HG02763 (cell line): ENCODE measurements around the gene ITGA3.

ENCODE experiments used
- ATAC-seq: cut with Tn5 transposase; IDR thresholded peaks from one replicate; pipeline ENCODE4 v1.9.1; 2021; ENCODE audit warnings: mild to moderate bottlenecking, moderate library complexity; ENCODE audit not compliant: unreplicated experiment

Gene ITGA3

DNA sequence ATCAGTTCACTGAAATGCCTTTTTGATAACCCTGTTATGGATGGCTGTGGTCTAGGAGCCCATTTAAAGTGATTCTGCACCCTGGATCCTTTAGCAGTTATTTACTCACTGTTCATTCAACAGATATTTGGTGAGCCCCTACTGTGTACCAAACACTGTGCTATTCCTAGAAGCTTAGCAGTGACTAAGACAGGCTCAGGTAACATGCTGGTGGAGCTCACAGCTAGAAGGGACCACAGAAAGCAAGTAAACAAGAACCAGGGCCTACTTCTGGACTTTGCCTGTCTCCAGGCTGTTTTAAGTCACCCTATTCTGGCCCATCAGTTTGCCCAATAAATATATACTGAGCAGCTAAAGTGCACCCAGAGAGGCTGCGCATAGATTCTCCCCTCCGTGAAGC lies 11.1 kb downstream of the ITGA3 start:
- ATAC-seq = no peak

DNA sequence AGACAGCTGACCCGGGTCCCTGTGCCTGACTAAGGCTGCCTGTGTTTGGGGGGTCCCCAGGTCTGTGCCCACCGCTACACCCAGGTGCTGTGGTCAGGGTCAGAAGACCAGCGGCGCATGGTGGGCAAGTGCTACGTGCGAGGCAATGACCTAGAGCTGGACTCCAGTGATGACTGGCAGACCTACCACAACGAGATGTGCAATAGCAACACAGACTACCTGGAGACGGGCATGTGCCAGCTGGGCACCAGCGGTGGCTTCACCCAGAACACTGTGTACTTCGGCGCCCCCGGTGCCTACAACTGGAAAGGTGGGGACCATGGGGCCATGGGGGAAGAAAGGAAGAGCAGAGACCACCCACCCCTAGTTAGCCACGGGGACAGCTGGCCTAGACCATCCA lies 12.1 kb downstream of the ITGA3 start:
- ATAC-seq = no peak

DNA sequence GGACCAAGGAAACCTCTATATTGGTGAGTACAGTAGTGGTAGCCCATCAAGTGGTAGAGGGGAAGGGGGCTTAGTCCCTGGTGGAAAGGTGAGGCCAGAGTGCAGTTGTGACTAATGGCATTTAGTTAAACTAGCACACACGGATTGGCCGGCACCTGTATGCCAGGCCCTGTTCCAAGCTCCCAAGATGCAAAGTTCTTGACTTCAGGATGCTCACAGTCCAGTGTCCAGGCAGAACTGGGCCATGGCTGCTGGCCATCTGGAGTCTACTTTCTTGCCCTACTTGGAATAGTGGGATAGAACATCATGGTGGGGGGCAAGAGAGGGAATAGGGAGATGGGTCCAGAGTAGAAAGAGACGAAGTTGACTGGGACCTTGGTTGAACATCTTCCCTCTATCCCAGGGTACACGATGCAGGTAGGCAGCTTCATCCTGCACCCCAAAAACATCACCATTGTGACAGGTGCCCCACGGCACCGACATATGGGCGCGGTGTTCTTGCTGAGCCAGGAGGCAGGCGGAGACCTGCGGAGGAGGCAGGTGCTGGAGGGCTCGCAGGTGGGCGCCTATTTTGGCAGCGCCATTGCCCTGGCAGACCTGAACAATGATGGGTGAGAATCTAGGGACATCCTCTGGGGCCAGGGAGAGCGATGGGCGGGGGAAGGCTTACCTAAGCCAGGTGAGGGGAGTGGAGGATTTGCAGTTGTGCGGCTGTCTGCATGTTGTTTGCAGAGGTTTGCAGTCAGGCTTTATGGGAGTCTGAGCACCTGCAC lies 15.2 kb downstream of the ITGA3 start:
- ATAC-seq = no peak

DNA sequence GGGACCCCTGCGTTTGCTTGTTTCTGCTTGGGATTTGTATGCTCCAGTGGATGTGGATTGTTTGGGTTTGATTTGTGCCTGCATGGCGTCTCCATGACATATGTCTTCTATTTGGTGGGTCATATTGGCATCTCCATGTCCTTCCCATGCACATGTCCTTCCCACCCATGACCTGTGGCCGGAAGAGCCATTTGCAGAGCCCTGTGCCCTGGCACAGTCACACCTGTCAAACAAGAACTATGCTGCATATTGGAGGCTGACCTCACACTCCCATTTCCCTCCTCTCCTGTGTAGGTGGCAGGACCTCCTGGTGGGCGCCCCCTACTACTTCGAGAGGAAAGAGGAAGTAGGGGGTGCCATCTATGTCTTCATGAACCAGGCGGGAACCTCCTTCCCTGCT lies 15.8 kb downstream of the ITGA3 start:
- ATAC-seq = no peak

DNA sequence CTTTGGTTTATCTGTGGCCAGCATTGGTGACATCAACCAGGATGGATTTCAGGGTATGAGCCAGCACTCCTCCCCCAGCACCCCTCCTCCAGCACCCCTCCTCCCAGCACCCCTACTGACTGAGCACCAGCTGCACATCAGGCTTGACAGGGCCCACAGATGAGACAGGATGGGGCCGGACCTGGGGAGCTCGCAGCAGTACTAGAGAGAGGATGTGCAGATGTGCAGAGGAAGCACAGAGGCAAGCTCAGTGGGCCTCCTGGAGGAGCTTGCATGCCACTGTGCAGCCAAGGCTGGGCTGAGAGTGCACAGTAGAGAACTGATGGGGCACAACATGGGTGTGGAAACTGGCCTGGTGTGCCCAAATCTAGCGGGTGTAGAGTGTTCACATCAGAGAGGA lies 16.2 kb downstream of the ITGA3 start:
- ATAC-seq = no peak

DNA sequence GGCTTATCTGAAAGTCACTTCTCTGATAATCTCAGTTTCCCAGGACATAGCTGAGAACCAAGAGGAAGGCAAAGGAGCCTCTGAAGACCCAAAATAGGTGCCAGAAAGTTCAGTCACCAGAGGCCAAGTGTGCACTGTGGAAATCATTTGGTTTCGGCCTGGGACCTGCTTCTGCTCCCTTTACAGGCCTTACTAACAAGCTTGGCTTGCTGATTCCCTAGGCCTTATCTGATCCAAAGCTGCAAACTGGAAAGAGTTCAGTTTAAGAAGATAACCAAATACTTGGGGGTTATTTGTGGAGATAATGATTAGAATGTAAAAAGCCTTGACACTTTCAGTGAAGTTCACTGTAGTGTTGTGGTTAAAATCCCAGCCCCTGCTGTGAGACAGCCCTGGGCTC lies 17.0 kb downstream of the ITGA3 start:
- ATAC-seq = no peak

DNA sequence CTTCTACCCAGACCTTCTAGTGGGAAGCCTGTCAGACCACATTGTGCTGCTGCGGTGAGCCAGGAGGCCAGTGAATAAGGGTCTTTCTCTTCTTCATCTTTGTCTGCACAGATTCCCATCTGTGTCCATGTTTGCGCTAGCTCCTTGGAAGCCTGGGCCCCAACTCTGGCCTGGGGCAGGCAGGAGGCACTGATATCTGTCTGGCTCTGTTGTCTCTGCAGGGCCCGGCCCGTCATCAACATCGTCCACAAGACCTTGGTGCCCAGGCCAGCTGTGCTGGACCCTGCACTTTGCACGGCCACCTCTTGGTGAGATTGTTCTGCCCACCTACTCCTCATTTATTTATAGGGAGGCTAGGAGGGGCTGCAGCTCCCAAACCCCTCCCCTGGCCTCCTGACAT lies 18.3 kb downstream of the ITGA3 start:
- no peak for ATAC-seq

DNA sequence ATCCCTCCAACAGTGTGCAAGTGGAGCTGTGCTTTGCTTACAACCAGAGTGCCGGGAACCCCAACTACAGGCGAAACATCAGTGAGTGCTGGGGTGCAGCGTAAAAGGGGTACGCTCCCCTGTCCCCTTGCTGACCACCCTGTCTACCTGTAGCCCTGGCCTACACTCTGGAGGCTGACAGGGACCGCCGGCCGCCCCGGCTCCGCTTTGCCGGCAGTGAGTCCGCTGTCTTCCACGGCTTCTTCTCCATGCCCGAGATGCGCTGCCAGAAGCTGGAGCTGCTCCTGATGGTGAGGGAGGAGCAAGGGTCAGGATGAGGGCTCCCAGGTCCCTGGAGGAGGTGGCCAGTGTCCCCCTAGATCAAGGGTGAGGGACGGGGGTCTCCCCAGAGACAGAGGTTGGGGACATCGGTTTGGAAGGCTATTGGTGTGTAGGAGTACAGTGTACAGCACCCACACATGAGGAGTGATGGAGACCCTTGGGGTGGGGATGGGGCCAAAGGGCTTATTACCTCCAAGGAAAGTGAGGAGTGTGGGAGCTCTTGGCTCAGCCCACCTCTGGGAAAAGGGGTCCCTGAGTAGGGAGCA lies 19.6 kb downstream of the ITGA3 start:
- ATAC-seq = no peak

DNA sequence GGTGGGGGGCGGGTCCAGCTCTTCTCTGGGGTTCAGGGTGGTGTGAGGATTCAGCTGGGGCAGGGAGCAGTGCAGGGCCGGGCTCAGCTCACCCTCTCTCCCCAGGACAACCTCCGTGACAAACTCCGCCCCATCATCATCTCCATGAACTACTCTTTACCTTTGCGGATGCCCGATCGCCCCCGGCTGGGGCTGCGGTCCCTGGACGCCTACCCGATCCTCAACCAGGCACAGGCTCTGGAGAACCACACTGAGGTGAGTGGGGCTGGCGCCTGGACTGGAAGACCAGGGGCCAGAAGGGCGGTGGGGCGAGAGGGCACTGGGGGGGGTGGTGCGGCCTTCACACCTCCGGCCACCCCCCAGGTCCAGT lies 20.3 kb downstream of the ITGA3 start:
- ATAC-seq = no peak

DNA sequence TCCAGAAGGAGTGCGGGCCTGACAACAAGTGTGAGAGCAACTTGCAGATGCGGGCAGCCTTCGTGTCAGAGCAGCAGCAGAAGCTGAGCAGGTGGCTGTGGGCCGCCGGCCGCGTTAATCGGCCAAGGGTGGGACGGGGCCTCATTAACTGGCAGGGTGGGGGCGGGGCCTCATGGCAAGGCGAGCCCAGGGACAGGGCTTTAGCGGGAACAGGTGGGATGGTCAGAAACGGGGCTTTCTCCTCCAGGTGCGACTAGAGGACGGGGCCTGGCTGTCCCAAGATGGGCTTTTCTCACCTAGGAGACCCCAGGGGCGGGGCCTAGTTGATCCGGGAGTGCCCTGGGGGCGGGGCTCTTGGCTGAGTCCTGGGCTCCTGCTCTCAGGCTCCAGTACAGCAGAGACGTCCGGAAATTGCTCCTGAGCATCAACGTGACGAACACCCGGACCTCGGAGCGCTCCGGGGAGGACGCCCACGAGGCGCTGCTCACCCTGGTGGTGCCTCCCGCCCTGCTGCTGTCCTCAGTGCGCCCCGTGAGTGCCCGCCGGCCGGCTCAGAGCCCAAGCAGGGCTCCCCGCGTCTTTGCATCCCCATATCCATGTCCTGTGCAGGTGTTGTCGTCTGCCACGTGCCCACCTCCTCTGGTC lies 20.8 kb downstream of the ITGA3 start:
- no peak for ATAC-seq

DNA sequence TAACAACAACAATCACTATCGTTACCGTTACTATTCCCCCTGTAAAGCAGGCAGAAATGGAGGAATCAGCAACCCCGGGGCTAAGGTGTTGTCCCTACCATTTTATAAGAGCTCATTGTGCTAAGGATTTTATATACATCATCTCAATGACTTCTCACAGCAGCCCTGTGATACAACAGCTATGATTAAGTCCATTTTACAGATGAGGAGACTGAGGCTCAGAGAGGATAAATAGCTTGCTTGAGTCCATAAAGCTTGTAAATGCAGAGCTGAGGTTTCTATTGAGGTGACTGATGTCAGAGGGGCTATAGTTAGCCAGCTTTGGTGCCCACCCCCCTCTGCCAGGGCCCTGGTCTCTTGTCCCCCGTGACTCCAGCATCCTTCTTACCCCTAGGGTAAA lies 22.5 kb downstream of the ITGA3 start:
- ATAC-seq = no peak

DNA sequence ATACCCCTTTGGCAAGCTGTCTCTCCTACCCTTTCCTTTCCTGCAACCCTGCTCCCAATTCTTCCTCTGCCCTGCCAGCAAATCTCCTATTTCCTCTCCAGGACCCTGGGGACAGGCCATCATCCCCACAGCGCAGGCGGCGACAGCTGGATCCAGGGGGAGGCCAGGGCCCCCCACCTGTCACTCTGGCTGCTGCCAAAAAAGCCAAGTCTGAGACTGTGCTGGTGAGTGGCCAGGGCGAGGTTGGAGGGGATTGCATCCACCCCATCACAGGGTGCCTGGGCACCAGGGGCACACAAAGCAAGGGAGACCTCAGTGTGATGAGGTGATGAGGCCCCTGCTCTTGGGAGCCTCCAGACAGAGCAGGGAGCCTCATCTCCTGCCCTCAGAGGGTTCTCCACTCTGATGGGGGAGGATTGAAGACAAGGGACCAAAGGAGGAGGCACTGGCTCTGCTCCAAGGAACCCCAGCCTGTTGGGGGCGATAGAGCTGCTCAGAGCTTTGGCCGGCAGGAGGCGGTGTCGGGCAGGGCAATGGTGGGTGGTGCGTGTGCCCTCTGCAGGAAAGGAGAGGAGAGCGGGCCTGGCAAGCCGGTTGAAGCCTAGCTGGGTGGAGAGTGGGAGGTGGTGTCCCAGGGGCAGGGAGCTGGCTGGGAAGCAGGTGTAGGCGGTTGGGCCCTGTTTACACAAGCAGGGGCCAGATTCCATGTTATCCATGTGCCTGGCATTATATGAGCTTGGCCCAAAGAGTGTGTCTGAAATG lies 23.6 kb downstream of the ITGA3 start:
- no peak for ATAC-seq

DNA sequence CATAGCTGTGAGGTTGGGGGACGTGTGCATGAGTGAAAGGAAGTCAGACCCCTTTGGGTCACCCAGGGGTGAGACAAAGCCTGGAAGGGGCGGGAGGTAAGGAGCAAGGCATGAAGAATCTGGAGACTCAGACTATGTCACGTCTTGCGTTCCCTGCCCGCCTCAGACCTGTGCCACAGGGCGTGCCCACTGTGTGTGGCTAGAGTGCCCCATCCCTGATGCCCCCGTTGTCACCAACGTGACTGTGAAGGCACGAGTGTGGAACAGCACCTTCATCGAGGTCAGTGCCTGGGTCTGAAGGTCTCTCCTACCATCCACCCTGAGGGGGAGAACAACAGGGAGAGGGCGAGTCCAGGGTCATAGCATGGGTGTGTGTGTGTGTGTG lies 24.2 kb downstream of the ITGA3 start:
- no peak for ATAC-seq

DNA sequence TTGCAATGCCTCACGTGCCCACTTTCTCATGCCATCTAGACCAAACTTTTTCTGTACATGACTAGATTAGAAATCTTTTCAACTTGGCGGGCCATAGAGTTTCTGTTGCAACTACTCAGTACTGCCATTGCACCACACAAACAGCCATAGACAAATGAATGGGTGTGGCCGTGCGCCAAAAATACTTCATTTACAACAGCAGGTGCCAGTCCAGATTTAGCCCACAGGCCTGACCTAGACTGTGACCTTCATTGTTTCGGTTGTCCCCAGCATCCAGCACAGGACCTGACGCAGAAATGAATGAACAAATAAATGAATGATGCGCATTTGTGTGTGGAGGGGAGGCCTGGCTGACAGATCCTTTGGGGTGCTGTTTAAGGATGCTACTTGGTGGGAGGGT lies 24.9 kb downstream of the ITGA3 start:
- no peak for ATAC-seq

DNA sequence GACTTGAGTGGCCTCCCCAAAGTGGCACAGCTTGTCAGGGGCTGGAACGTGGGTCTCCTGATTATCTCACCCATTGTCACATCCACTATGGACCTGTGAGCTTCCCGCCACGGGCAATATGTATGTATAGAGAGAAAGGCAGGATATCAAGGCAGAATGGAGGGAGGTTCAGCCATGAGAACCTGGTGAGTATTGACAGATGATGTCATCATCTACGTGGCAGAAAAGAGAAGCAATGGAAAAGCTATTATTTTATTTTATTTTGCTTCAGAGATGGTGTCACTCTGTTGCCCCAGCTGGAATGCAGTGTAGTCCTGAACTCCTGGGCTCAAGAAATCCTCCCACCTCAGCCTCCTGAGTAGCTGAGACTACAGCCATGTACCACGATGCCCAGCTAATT lies 25.8 kb downstream of the ITGA3 start:
- no peak for ATAC-seq

DNA sequence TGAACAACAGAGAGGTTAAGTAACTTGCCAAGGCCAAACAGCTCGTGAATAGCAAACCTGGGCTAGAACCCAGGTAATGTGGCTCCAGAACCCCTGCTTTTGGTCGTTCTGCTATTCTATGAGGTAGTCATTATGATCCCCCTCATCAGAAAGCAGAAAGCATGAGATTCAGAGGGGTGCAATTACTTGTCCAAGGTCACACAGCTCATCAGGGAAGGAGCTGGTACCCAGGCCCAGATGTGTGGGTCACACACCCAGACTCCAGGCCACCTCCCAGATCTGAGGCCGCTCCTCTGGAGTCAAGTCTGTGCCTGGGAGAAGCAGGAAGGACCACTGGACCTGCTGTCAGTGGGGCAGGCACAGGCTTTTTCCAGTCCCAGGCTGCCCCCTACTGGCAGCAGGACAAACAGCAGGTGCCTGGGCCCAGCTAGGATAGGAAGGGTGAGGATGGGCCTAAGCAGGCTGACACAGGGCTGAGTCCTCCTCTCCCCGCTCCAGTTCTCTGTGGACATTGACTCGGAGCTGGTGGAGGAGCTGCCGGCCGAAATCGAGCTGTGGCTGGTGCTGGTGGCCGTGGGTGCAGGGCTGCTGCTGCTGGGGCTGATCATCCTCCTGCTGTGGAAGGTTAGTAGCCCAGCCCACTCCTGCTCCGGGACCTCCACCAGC lies 31.5 kb downstream of the ITGA3 start:
- no peak for ATAC-seq

DNA sequence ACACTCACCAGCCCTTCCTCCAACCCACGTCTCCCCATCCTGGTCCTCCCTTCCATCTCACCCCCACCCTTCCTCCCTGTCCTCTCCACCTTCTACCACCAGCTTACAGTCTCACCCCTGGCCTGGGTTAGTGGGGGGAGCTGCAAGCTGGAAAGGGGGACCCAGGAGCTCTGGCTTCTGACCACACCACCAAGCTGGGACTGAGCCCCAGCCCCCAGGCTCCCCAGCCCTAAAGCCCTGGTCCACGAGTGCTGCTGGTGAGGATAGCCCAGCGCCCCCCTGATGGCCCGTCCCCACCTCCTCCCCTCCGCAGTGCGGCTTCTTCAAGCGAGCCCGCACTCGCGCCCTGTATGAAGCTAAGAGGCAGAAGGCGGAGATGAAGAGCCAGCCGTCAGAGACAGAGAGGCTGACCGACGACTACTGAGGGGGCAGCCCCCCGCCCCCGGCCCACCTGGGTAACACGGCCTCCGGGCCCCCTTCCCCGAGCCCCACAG lies 32.0 kb downstream of the ITGA3 start:
- no peak for ATAC-seq

DNA sequence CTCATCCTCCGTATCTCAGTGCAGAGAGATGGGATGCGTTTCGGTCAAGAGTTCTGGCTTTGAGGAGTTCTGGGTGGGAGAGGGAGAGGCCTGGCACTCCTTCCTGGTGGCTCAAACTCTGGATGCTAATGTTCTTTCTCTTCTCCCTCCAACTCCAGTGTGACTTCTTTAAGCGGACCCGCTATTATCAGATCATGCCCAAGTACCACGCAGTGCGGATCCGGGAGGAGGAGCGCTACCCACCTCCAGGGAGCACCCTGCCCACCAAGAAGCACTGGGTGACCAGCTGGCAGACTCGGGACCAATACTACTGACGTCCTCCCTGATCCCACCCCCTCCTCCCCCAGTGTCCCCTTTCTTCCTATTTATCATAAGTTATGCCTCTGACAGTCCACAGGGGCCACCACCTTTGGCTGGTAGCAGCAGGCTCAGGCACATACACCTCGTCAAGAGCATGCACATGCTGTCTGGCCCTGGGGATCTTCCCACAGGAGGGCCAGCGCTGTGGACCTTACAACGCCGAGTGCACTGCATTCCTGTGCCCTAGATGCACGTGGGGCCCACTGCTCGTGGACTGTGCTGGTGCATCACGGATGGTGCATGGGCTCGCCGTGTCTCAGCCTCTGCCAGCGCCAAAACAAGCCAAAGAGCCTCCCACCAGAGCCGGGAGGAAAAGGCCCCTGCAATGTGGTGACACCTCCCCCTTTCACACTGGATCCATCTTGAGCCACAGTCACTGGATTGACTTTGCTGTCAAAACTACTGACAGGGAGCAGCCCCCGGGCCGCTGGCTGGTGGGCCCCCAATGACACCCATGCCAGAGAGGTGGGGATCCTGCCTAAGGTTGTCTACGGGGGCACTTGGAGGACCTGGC lies 33.3 kb downstream of the ITGA3 start:
- no peak for ATAC-seq

DNA sequence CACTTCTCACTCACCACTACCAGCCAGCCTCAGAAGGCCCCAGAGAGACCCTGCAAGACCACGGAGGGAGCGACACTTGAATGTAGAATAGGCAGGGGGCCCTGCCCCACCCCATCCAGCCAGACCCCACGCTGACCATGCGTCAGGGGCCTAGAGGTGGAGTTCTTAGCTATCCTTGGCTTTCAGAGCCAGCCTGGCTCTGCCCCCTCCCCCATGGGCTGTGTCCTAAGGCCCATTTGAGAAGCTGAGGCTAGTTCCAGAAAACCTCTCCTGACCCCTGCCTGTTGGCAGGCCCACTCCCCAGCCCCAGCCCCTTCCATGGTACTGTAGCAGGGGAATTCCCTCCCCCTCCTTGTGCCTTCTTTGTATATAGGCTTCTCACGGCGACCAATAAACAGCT lies 34.2 kb downstream of the ITGA3 start:
- ATAC-seq = no peak
